GM12878 (cell line): ENCODE data around the gene PAX2. TPM values are rescaled to one million over a fixed set of nuclear protein-coding genes. Genes with fewer than 3 reads are reported as not detected.

Experiments used
- ATAC-seq: fragments of 200-7000 bp; cut with Tn5 transposase; 3 replicates; pipeline ENCODE4 v1.9.1; 2020; ENCODE audit warnings: mild to moderate bottlenecking, moderate library complexity
- BruUV-seq: library from RNA; stranded (reverse); fragments of 400-500 nt; replicated peaks from 2 replicates; lab custom pipeline; 2021; lab: Mats Ljungman, UMichigan
- CTCF ChIA-PET: fragments of 300-600 bp; sonication (Branson Sonifier 250); formaldehyde crosslinking; extraction: SDS; loops from one replicate; lab custom pipeline; 2021; ENCODE audit warnings: inconsistent platforms; lab: Yijun Ruan, JAX
- POLR2A ChIA-PET: fragments of 350-600 bp; formaldehyde crosslinking; extraction: SDS; loops from one replicate; lab custom pipeline; 2021; ENCODE audit warnings: inconsistent platforms; lab: Charles Lee
- RAD21 ChIA-PET: fragments of 300-600 bp; sonication (Branson Sonifier 250); formaldehyde crosslinking; loops from one replicate; lab custom pipeline; 2023; ENCODE audit warnings: antibody characterized with exemption; ENCODE audit not compliant: unreplicated experiment; lab: Charles Lee
- SMC1A ChIA-PET: fragments of 300-600 bp; sonication (Branson Sonifier 250); formaldehyde crosslinking; loops from one replicate; lab custom pipeline; 2023; ENCODE audit not compliant: unreplicated experiment, uncharacterized antibody; lab: Charles Lee
- DNase-seq: peaks from one replicate; pipeline ENCODE4 v3.0.0-alpha.2; 2011; ENCODE audit warnings: low read depth, low spot score
- FAIRE-seq: peaks from 3 replicates; lab custom pipeline; 2011; peaks lifted over from hg19 to GRCh38; lab: Jason Lieb, UNC
- H2AFZ ChIP-seq: 2 replicates; pipeline ENCODE4 v1.6.0; 2011; ENCODE audit warnings: low read depth, low read length, control low read depth; ENCODE audit not compliant: control insufficient read depth
- H3K27ac ChIP-seq: 2 replicates; pipeline ENCODE4 v1.5.1; 2011; ENCODE audit warnings: control low read depth; ENCODE audit not compliant: control insufficient read depth, insufficient read depth
- H3K27me3 ChIP-seq, 2 experiments: replicated peaks in 1 of 2; 2 replicates each; pipeline versions ENCODE4 v1.6.0 to v1.6.1; 2011; ENCODE audit warnings: low read length in 1 of 2; ENCODE audit not compliant: control insufficient read depth in 2 of 2, insufficient read depth in 2 of 2
- H3K36me3 ChIP-seq, 2 experiments: 2 replicates each; pipeline ENCODE4 v1.5.1; 2011; ENCODE audit warnings: low read length in 1 of 2; ENCODE audit not compliant: control insufficient read depth in 2 of 2, insufficient read depth in 2 of 2
- H3K4me1 ChIP-seq: 2 replicates; pipeline ENCODE4 v1.6.1; 2011; ENCODE audit warnings: mild to moderate bottlenecking, low read length, moderate library complexity, mixed read lengths; ENCODE audit not compliant: control insufficient read depth, insufficient read depth
- H3K4me2 ChIP-seq: 2 replicates; pipeline ENCODE4 v1.6.0; 2011; ENCODE audit warnings: control low read depth; ENCODE audit not compliant: control insufficient read depth, insufficient read depth
- H3K4me3 ChIP-seq: fragments of 200-600 bp; sonication (generic); 2 replicates; pipeline ENCODE4 v1.5.1; 2016
- H3K79me2 ChIP-seq: 2 replicates; pipeline ENCODE4 v1.6.0; 2011; ENCODE audit warnings: low read length; ENCODE audit not compliant: control insufficient read depth, insufficient read depth
- H3K9ac ChIP-seq: 2 replicates; pipeline ENCODE4 v1.8.0; 2011; ENCODE audit warnings: low read length, control low read depth, mixed read lengths; ENCODE audit not compliant: control insufficient read depth, insufficient read depth
- H3K9me3 ChIP-seq: replicated peaks from 3 replicates; pipeline ENCODE4 v1.5.1; 2011; ENCODE audit warnings: mild to moderate bottlenecking, low read length; ENCODE audit not compliant: control insufficient read depth, insufficient read depth
- H4K20me1 ChIP-seq: 2 replicates; pipeline ENCODE4 v1.6.0; 2011; ENCODE audit not compliant: control insufficient read depth, insufficient read depth
- BACH1 ChIP-seq: fragments of 450-650 bp; IDR thresholded peaks from 2 replicates; pipeline ENCODE4 v1.6.1; 2017; ENCODE audit warnings: mild to moderate bottlenecking, borderline replicate concordance
- BCL3 ChIP-seq: IDR thresholded peaks from 2 replicates; pipeline ENCODE4 v1.6.1; 2011; ENCODE audit warnings: borderline replicate concordance, low read depth, mild to moderate bottlenecking, moderate library complexity, low read length; ENCODE audit not compliant: insufficient read depth, poor library complexity, severe bottlenecking
- CREB1 ChIP-seq: IDR thresholded peaks from 2 replicates; pipeline ENCODE4 v1.6.1; 2012; ENCODE audit warnings: low read depth, mild to moderate bottlenecking, inconsistent platforms
- CTCF ChIP-seq, 3 experiments: IDR thresholded peaks in 2 of 3; conservative IDR thresholded peaks in 1 of 3; 2 replicates each; pipeline ENCODE4 v1.5.1; 2011; ENCODE audit warnings: low read depth in 3 of 3, low read length in 3 of 3, mild to moderate bottlenecking in 3 of 3, control low read depth in 2 of 3, moderate library complexity in 2 of 3, inconsistent platforms in 1 of 3, mixed read lengths in 1 of 3; ENCODE audit not compliant: control insufficient read depth in 2 of 3, insufficient read depth in 1 of 3; ENCODE audit errors: extremely low read depth in 1 of 3
- FOXM1 ChIP-seq: IDR thresholded peaks from 2 replicates; pipeline ENCODE4 v1.6.1; 2012; ENCODE audit warnings: low read depth, mild to moderate bottlenecking, inconsistent platforms, low read length, moderate library complexity
- KAT2A ChIP-seq: conservative IDR thresholded peaks from 2 replicates; pipeline ENCODE4 v1.6.1; 2011; ENCODE audit warnings: low read depth, low read length; ENCODE audit not compliant: control insufficient read depth
- NKRF ChIP-seq: fragments of 450-650 bp; conservative IDR thresholded peaks from 2 replicates; pipeline ENCODE4 v1.6.1; 2017; ENCODE audit warnings: mild to moderate bottlenecking, moderate library complexity
- NR2C2 ChIP-seq: IDR thresholded peaks from 2 replicates; pipeline ENCODE4 v1.6.1; 2011; ENCODE audit warnings: borderline replicate concordance, low read depth; ENCODE audit not compliant: control insufficient read depth, insufficient read length
- PAX5 ChIP-seq: IDR thresholded peaks from 2 replicates; pipeline ENCODE4 v1.6.1; 2011; ENCODE audit warnings: low read depth, low read length, borderline replicate concordance
- SMAD1 ChIP-seq: fragments of 450-650 bp; IDR thresholded peaks from 2 replicates; pipeline ENCODE4 v1.6.1; 2018; ENCODE audit warnings: mild to moderate bottlenecking, low read depth; ENCODE audit not compliant: partially characterized antibody
- SP1 ChIP-seq: IDR thresholded peaks from one replicate; pipeline ENCODE4 v1.6.1; 2011; ENCODE audit warnings: low read depth, low read length
- STAT3 ChIP-seq: IDR thresholded peaks from 2 replicates; pipeline ENCODE4 v1.6.1; 2011; ENCODE audit warnings: low read depth, low read length, improper control_type of control experiment
- SUPT20H ChIP-seq: IDR thresholded peaks from 2 replicates; pipeline ENCODE4 v1.6.1; 2011; ENCODE audit warnings: low read depth, mild to moderate bottlenecking, low read length, moderate library complexity, borderline replicate concordance; ENCODE audit not compliant: control insufficient read depth
- USF2 ChIP-seq: IDR thresholded peaks from 2 replicates; pipeline ENCODE4 v1.6.1; 2011; ENCODE audit warnings: low read depth, low read length, improper control_type of control experiment, borderline replicate concordance
- ZBED1 ChIP-seq: IDR thresholded peaks from 2 replicates; pipeline ENCODE4 v1.6.1; 2016; ENCODE audit warnings: borderline replicate concordance
- ZNF24 ChIP-seq: fragments of 450-650 bp; IDR thresholded peaks from 2 replicates; pipeline ENCODE4 v1.6.1; 2017; ENCODE audit warnings: antibody characterized with exemption, mild to moderate bottlenecking
- ZZZ3 ChIP-seq: IDR thresholded peaks from 2 replicates; pipeline ENCODE4 v1.6.1; 2011; ENCODE audit warnings: low read depth; ENCODE audit not compliant: control insufficient read depth, insufficient read length
- WGBS: methylation state at CpG from one replicate; pipeline ENCODE4 v1.1.6; 2016; ENCODE audit warnings: low lambda C conversion rate; ENCODE audit not compliant: insufficient replicate concordance, insufficient coverage; ENCODE audit errors: missing lambda C conversion rate; 5-methylcytosine and 5-hydroxymethylcytosine counted together
- in situ Hi-C: fragments of 300-500 bp; cut with MboI; formaldehyde crosslinking; loops from 9 replicates; pipeline ENCODE4 v1.14.3; 2018; ENCODE audit warnings: mixed read lengths
- intact Hi-C: fragments of 100-400 bp; cut with micrococcal nuclease; formaldehyde crosslinking; loops from one replicate; pipeline ENCODE4 v1.14.2; 2022; ENCODE audit not compliant: unreplicated experiment
- polyA plus RNA-seq, 11 experiments: library from polyadenylated mRNA; depleted of rRNA in 4 of 11; unstranded in 6 of 11; stranded (reverse) in 5 of 11; fragments of >200 nt; fragmentation: Nextera tagmentation in 4 of 11; fragmentation: Illumina TruSeq in 1 of 11; extraction: Ambion mirVana in 4 of 11; extraction: Trizol in 1 of 11; gene quantifications; 1 replicate in 1 of 11; 2 replicates in 10 of 11; pipeline versions ENCODE4 v1.2.1 to v1.2.3, GENCODE V29; 2011 to 2016; ENCODE audit warnings: inconsistent platforms in 2 of 11, missing spikeins in 2 of 11, low read depth in 1 of 11
- total RNA-seq, 4 experiments: library from RNA; depleted of rRNA in 3 of 4; stranded (reverse); fragments of >200 nt in 3 of 4; fragmentation: Illumina TruSeq in 1 of 4; extraction: Trizol in 1 of 4; gene quantifications; 2 replicates each; pipeline versions ENCODE4 v1.2.1 to v1.2.3, GENCODE V29; 2013 to 2021

The PAX2 gene
- total and polyA plus RNA-seq, 10 of the 15 experiments (the other 5 are each of a cell fraction or from before 2014, with no cell fraction given) = not detected

GRCh38 chr10:100830728-100831111 lies 85.3 kb downstream of the PAX2 start:
- Histone ChIP-seq H3K27me3 (peaks cover 13 to 31% of the 10 kb centered on the region in 2 experiments), H3K36me3 (no peaks in the 10 kb centered on the region), H3K4me1 (peaks cover 8% of the 10 kb centered on the region), H3K27ac (no peak overlapping the region), H3K4me3 (no peak overlapping the region), H3K9me3 (no peaks in the 10 kb centered on the region), H3K9ac (no peak overlapping the region), H4K20me1 (no peaks in the 10 kb centered on the region; the same call in 1 of the 2 replicates), H2AFZ (no peak overlapping the region), H3K4me2 (no peak overlapping the region), H3K79me2 (no peaks in the 10 kb centered on the region)
- no TSS peak for BruUV-seq
- TF ChIP-seq ZBED1 (no peak), SUPT20H (no peak), BACH1 (no peak), KAT2A (no peak), SMAD1 (no peak), ZZZ3 (no peak), SP1 (no peak), STAT3 (no peak), BCL3 (no peak), NR2C2 (no peak), NKRF (no peak), FOXM1 (no peak), CREB1 (no peak), CTCF (IDR thresholded peaks at IDR 0.05 in 2 of 3, conservative IDR thresholded peaks at IDR 0.05 in 1 of 3; ENCODE audit: control insufficient read depth in 2 of 3, extremely low read depth in 1 of 3, insufficient read depth in 1 of 3, low read depth in 3 of 3, low read length in 3 of 3) (no peak), USF2 (no peak), PAX5 (no peak), ZNF24 (no peak)
- DNase-seq (no peak), ATAC-seq (no peak), FAIRE-seq (no peak)
- in situ Hi-C loops (no loop called here), intact Hi-C loops (no loop called here)
- SMC1A ChIA-PET = no interaction called here
- WGBS = 14% methylated on average over 1 of the region's 1 CpG
- POLR2A ChIA-PET = no interaction called here
- RAD21 ChIA-PET = no interaction called here
- CTCF ChIA-PET = no interaction called here
